Activated CD4-positive, CD25-positive, alpha-beta regulatory T cell treated with anti-CD3 and anti-CD28 coated beads, Interleukin-2, amount 50 U/mL, for 24 hours (primary cell): ENCODE data around the gene TEAD2.
"Not testable (repeated sequence)": the region's sequence is repeated elsewhere in the genome, so short reads cannot be mapped to it uniquely, and the experiment has no call there.

Source experiments
- ATAC-seq, 2 donors: fragments of 150-1000 bp; cut with Tn5 transposase; one replicate each; pipeline ENCODE4 v1.10.0; 2021; ENCODE audit warnings: mild to moderate bottlenecking in 1 of 2, moderate library complexity in 1 of 2

TEAD2 gene

DNA sequence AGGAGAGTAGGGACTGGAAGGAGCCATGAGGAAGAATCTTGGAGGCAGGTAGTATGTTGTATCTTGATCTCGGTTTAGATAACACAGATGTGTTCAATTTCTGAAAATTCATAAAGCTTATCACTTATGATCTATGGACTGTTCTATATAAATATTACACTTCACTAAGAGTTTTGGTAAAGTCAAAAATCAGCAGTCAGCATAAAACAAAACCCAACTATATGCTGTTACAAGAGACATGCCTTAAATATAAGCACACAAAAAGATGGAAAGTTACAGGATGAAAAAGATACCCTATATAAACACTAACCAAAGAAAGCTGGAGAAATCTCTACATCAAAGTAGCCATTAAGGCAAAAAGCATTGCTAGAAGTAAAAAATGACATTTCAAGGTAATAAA is 21.4 kb upstream of the TEAD2 start:
- ATAC-seq: no peak

DNA sequence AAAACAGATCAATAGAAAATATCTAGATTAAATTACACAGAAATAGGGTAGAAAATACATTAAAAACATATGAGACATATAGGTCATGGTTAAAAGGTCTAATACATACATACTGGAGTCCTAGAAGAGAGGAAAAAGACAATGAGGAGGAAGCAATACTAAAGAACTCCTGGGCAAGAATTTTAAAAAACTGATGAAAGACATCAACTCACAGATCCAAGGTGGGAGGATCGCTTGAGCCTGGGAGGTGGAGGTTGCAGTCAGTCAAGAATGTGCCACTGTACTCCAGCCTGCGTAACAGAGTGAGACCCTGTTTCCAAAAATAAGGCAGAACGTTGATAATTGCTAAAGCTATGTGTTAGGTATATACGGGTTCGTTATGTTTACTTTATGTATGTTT is 20.4 kb upstream of the TEAD2 start:
- ATAC-seq: no peak

DNA sequence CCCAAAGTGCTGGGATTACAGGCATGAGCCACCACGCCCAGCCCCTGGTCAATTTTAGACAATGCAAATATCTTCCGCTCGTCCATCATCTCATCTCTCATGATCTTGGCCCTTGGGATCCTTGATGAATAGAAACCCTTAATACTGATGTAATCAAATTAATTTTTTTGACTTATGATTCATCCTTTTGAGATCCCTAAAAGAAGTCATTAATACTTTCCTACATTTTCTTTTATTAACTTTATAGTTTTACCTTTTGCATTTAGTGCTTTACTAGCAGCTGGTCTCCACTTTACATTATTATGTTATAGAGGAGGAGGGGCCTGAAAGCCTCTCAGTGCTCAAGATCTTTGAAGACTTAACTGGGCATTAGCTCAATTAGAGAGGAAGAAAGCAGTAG is 18.2 kb upstream of the TEAD2 start:
- no peak for ATAC-seq

DNA sequence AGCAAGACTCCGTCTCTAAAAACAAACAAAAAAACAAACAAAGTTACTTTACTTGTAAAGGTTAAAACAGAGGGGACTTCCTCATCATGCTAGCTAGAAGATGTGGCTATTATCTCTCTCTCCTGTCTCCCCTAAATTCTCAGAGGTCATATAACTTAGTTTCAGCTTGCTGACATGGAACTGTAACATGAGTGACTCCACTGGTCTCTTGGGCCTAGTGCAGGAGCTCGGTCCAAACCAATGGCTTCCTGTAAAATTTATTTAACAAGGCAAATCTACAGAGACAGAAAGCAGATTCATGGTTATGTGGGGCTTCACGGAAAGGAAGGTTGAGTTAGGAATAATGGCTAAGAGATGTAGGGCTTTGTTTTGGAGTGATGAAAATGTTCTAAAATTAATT is 16.3 kb upstream of the TEAD2 start:
- no peak for ATAC-seq

DNA sequence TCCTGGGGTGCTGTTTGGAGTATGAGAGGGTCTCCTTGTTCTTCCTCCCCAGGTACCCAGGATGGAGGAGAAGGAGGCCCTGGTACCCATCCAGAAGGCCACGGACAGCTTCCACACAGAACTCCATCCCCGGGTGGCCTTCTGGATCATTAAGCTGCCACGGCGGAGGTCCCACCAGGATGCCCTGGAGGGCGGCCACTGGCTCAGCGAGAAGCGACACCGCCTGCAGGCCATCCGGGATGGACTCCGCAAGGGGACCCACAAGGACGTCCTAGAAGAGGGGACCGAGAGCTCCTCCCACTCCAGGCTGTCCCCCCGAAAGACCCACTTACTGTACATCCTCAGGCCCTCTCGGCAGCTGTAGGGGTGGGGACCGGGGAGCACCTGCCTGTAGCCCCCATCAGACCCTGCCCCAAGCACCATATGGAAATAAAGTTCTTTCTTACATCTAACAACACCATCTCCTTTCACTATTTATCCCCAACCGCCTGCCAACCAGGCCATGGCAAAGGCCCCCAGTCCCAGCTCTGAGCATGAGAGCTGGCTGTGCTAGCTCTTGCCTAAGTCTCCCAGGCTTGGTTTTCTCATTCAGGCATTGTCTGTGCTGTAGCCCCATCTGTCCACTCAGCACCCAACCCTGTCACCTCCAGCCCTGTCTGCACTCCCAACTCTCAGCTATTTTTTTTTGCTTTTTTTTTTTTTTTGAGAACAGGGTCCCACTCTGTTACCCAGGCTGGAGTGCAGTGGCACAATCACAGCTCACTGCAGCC is 12.6 kb upstream of the TEAD2 start:
- no peak for ATAC-seq

DNA sequence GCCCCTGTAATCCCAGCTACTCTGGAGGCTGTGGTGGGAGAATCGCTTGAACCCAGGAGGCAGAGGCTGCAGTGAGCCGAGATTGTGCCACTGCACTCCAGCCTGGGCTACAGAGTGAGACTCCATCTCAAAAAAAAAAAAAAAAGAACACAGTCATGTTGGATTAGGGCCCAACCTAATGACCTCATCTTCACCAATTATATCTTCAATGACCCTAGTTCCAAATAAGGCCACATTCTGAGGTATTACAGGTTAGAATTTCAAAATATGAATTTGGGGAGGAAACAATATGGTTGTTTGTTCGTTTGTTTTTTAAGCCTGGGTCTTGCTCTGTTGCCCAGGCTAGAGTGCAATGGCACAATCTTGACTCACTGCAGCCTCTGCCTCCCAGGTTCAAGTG is 11.0 kb upstream of the TEAD2 start:
- ATAC-seq: not testable (repeated sequence)

DNA sequence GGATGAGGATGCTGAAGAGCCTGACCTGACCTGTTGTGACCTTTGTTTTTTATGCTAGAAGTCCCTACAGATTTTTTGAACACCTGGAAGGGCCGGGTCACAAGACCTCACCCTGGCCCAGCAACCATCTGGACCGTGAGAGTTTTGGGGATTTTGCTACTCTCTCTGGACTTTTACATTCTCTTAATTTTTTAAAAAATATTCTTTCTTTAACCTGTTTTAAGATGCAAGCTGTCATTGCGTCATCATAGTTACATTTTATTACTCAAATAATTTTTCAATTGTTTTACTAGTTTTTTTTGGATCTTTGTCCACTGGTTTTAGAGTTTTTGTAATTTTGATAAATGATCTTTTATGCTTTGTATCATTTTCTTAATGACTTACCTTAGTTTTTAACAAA is 9.0 kb upstream of the TEAD2 start:
- ATAC-seq: no peak

DNA sequence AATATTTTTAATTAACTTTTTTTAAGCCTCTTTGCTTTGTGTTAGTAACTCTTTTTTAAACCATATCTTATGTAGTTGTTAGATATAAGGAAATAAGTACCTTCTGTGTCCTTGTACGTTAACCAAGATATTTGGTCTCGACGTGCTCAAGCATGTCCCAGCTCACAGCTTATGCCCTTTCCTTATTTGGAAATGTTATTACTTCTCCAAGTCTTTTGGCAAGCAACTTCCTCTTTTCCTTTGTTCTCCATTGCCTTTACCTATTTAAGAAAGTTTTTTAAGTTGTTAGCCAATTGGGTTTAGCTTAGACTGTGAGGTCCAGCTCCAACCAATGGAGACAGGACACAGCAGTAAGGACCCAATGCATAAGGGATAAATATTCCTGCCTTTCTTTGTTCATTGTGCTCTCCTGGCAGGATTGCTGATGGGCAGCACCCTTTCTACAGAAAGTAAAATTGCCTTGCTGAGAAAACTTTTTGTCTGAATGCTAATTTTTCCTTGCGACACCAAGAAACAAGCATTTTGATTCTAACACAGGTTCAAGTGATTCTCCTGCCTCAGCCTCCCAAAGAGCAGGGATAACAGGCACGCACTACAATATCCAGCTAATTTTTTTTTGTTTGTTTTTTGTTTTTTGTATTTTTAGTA is 6.6 kb upstream of the TEAD2 start:
- ATAC-seq: no peak

DNA sequence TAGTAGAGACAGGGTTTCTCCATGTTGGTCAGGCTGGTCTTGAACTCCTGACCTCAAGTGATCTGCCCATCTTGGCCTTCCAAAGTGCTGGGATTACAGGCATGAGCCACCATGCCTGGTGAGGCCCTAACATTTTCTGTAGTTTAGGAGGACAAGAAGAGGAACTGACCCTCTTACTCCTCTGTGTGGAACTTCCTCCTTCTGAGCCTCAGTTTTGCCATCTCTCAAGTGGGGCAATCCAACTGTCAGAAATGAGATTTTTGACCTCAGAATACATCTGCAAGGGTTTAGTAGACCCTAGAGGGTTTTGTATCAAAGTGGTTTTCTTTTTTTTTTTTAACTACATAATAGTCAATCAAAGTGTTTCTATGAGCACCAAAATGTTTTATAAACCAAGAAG is 3.9 kb upstream of the TEAD2 start:
- no peak for ATAC-seq

DNA sequence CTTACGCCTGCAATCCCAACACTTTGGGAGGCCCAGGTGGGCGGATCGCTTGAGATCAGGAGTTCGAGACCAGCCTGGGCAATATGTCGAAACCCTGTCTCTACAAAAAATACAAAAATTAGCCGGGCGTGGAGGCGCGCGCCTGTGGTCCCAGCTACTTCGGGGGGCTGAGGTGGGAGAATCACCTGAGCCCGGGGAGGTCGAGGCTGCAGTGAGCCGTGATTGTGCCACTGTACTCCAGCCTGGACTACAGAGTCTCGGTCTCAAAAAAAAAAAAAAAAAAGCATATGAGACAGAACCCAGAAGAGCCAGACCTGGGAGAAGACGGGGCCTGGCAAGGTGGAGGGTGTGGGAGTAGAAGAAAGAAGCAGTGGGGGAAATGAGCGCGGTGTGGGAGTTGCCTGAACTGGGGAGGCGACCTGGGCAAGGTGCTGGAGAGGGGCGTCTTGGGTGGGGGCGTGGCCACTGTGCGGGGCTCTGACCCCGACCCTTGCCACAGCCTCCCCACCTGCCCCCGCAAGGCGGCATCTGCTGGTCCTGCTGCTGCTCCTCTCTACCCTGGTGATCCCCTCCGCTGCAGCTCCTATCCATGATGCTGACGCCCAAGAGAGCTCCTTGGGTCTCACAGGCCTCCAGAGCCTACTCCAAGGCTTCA is 2.0 kb upstream of the TEAD2 start:
- no peak for ATAC-seq

DNA sequence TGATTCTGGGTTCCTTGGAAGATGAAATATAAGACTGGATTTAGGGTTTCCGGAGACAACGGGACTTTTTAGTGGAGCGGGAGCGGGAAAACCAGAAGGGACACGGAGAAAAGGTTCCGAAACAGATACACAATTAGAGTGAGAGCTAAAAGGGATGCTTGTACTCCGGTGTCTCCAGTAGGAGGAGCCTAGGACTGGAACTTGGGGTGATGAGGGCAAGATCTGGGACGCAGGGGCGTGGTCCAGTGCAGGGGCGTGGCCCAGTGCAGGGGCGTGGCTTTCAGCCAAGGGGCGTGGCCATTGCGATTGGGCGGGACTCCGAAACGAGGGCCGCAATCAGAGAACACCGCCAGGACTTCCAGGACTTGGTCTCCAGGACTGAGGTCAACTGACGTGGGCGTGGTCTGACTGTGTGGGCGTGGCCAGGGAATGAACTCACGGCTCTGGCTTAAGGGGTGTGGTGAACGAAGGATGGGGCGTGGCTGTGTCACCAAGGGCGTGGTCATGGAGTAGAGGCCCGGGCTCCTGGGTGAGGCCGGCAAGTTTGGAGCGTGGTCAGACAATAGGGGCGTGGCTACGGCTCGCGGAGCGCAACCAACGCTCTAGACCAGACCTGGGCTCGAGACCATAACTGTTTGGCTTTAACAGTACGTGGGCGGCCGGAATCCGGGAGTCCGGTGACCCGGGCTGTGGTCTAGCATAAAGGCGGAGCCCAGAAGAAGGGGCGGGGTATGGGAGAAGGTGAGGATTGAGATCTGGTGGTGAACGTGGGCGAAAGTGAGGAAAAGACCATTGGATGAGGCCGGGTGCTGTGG is 1.3 kb upstream of the TEAD2 start, which contains the start of gene DKKL1:
Gene DKKL1 (plus strand): TSS at position 610 of the 815 bp plus-strand sequence. CDS start 122 bp downstream, at position 732.
- ATAC-seq: peak; percentile 66 to 74

DNA sequence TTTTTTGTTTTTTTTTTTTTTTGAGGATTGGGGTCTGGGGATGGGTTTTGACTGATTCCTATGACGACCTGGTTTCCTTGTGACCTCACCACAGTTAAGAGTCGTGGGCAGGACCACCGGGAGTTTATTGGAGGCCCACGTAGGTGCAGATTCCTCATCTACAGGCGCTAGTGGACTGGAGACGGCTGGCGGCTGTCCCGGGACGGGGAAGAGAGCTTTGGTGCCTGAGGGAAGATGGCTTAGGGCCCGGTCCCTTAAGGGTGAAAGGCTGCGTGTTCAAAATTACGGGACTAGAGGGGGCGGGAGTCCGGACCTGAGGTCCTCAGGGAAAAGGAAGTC is 682 bp upstream of the TEAD2 start:
- ATAC-seq: no peak

DNA sequence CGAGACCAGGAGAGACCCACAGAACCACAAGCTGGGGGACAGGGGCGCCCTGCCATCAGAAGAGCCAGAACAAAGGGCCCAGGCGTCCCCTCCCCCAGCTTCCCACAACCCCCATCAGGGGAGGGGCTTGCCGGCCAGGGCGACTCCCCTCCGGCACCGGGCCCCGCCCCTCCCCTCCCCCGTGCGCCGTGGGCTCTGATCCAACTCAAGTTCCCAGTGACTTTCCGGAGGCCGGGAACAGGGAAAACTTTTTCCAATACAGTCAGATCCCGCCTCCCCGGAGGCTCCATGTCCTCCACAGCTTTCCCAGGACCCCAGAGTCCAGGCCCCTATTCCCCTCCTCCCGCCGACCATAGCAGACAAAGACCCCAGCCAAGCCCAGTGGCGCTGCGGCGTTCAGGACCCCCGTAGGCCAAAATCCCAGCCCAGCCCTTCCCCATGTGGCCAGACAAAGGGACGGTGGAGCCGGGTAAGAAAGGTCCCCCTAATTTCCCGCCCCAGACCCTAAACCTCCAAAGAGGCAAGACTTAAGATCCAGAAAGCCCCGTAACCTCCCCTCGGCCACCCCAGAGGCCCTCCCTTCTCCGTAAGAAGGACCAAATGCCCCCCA is 673 bp downstream of the TEAD2 start:
- ATAC-seq: no peak

DNA sequence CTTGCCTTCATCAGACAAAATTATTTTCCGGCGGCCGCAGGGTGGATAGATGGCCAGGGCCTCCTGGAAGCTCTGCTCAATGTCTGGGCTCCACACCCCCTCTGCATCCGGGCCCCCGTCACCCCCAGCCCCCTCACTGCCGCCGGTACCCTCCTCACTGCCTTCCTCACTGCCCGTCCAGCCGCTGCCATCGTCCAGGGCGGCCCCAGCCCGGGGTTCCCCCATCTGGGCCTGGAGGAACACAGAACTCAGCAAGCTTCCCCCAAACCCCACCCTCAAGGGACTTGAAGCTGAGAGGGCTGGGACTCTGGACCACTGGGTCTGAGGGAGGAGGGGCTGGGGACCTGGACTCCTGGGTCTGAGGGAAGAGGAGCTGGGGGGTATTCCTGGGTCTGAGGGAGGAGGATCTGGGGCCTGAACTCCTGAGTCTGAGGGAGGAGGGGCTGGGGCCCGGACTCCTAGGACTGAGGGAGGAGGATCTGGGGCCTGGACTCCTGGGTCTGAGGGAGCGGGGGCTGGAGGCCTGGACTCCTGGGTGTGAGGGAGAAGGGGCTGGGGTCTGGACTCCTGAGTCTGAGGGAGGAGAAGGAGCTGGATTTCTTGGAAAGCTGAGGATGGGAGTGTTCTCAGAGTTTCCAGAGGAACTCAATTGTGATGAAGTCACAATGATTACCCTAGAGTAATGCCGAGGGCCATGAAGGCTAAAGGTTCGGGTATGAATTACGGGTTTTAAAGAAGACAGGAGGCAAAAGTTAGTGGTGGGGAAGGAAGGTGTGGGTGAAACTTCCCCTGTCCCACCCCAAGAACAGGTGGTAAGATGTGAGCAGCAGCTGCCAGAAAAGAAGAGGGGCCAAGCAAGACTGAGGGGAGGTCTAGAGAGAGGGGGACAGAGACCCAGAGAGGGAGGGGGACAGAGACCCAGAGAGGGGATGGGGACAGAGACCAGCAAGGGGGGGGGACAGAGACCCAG is 2.1 kb downstream of the TEAD2 start:
- no peak for ATAC-seq

DNA sequence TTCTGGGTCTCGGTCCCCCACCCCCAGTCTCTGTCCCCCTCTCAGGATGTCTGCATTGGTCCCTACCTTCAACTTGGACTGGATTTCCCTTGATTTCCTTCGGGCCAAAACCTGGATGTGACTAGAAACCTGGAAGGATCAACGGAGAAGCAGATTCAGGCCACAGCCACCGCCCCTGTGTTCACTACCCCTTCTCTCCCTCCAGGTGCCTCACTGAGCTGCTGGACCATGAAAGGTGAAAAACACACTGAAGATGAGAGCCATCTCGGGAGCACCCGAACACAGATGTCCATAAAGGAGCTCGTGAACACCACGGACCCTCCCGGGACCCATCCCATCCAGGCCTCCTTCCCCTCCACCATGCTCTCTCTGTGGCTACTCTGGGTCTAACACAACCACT is 5.0 kb downstream of the TEAD2 start:
- ATAC-seq: no peak

DNA sequence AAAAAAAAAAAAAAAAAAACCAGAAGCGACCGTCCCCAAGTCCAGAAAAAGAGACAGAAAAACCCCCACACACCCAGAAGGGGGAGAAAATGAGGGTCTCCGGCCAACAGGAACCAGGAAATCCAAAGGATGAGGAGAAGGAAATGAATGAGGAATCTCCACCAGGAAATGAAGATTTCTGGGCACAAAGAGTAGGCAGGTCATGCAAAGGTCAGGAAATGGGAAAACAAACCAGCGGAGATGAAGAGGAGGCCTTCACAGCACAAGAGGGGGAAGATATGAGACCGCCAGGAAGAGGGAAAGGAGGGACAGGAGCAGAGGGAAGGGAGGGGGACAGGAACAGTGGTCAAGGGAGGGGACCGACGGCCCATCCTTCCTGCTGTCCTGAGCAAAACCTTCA is 5.8 kb downstream of the TEAD2 start:
- ATAC-seq: no peak

DNA sequence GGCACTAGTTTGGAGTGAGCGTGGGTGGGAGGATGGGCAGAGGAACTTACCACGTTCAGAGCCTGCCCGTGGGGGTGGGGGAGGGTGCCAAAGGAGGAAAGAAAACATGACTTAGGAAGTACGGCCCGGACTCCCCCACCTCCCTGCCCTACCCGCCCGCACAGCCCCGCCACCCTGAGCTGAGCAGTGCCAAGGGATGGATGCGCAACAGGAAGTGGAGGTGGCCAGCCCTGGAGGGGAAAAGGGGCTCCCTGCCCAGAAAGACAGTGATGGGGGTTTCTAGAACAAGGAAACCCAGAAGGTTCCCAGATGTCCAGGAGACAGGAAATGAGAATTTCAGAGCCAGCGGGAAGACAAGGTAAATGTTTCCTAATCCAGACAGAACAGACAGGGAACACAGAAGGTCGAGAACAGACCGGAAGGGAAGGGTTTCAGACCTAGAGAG is 6.3 kb downstream of the TEAD2 start:
- ATAC-seq: no peak

DNA sequence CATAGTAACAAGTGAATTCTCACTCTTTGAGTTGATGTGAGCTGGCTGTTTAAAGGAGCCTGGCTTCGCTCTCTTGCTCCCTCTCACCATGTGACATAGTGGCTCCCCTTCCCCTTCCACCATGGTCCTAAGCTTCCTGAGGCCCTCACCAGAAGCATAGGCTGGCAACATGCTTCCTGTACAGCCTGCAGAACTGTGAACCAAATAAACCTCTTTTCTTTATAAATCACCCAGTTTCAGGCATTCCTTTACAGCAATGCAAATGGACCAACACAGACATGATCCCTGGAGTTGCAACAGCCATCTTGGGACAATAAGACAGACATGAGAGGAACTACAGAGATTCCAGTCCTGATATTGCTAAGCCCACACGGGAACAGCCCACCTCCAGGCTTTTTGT is 12.6 kb downstream of the TEAD2 start:
- ATAC-seq: no peak

DNA sequence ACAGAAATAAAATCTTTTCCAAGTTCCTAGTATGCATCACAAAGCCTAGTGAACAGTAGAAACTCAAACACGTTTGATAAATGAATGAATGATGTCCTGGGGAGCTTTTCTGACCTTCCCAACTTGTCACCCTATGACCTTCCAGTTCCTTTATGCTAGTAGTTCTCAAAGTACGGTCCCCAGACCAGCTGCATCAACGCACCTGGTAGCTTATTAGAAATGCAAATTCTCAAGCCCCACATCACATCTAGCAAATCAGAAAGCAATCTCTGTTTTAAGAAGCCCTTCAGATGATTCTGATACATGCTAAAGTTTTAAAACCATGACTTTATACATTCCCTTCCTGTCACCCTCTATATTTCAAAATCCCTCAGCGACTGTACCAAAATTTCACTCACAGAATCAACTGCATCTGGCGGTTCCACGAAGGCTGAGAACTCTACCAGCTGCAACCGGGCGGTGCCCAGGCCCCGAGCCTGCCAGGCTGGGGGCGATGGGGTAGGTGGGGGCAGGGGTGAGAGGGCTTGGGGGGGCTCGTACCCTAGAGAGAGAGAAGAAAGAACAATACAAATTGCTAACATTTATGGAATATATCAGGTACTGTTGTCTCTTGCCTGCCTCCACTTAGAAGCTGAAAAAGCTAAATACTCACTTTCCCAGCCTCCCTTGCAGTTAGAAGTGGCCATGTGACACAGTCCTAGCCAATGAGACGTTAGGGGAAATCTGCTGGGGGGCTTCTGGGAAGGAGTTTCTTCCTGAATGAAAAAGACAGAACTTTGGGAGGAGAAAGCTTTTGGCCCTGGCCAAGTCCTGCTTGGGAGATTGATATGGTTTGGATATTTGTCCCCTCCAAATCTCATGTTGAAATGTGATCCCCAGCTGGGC is 13.7 kb downstream of the TEAD2 start:
- ATAC-seq: no peak

DNA sequence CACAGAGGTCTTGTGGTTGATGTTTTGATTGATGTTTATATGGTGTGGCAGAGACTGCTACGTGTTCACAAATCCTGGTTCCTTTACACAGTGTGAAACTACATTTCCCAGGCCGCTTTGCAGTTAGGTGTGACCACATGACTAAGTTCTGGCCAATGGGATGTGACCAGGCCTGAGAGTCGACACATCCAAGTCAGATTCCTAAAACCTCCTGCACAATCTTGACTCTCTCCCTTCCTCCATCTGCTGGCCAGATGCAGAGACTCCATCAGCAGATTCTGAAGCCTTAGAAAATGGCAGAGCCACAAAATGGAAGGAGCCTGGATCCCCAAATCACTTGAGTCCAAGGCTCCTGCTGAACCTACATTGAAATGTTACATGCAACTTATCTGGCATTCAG is 14.4 kb downstream of the TEAD2 start:
- peak in 1 of 2 donors; percentile 49 for ATAC-seq
